Activated CD8-positive, alpha-beta T cell treated with anti-CD3 and anti-CD28 coated beads for 36 hours (primary cell): ENCODE data around the gene LRP1B. TPM values are rescaled to one million over a fixed set of nuclear protein-coding genes. Genes with fewer than 3 reads are reported as not detected.

ENCODE experiments used
- ATAC-seq: fragments of 200-7000 bp; cut with Tn5 transposase; one replicate; pipeline ENCODE4 v1.10.0; 2021; ENCODE audit warnings: mild to moderate bottlenecking, moderate library complexity
- CTCF ChIA-PET: fragments of 350-600 bp; sonication (Branson Sonifier 250); formaldehyde crosslinking; loops from one replicate; lab custom pipeline; 2021; ENCODE audit warnings: antibody characterized with exemption; lab: Charles Lee
- POLR2A ChIA-PET: fragments of 350-600 bp; sonication (Branson Sonifier 250); formaldehyde crosslinking; loops from one replicate; lab custom pipeline; 2021; ENCODE audit warnings: antibody characterized with exemption; lab: Charles Lee
- DNase-seq: peaks from one replicate; pipeline ENCODE4 v3.0.0-alpha.2; 2020
- H3K27ac Mint-ChIP-seq: one replicate; pipeline ENCODE4 v1.8.0; 2021; ENCODE audit warnings: mild to moderate bottlenecking, mixed read lengths
- H3K27me3 Mint-ChIP-seq: one replicate; pipeline ENCODE4 v1.8.0; 2021; ENCODE audit warnings: mixed read lengths
- H3K36me3 Mint-ChIP-seq: one replicate; pipeline ENCODE4 v1.8.0; 2021; ENCODE audit warnings: low read depth, mixed read lengths
- H3K4me1 Mint-ChIP-seq: one replicate; pipeline ENCODE4 v1.8.0; 2021; ENCODE audit warnings: low read depth, mixed read lengths
- H3K4me3 Mint-ChIP-seq: one replicate; pipeline ENCODE4 v1.8.0; 2021; ENCODE audit warnings: mild to moderate bottlenecking, moderate library complexity, mixed read lengths
- H3K9me3 Mint-ChIP-seq: one replicate; pipeline ENCODE4 v1.8.0; 2021; ENCODE audit warnings: mixed read lengths
- intact Hi-C: fragments of 100-400 bp; cut with micrococcal nuclease; formaldehyde crosslinking; loops from one replicate; pipeline ENCODE4 v1.10.0; 2022
- total RNA-seq, 2 experiments: library from RNA; stranded (reverse); gene quantifications; one replicate each; pipeline ENCODE4 v1.2.3, GENCODE V29; 2021
- TF ChIP-seq, protein P1 (sequence below): fragments of 200-600 bp; IDR thresholded peaks from one replicate; pipeline ENCODE4 v1.8.0; 2022; ENCODE audit warnings: antibody characterized with exemption, mild to moderate bottlenecking

LRP1B gene
- total RNA-seq, 2 experiments from 2014 or later, result not detected

GRCh38 chr2:141699573-141699972, 431.2 kb downstream of the LRP1B start:
- Mint-ChIP-seq H3K9me3 (peaks cover 4% of the 10 kb centered on the region), H3K4me1 (no peaks in the 10 kb centered on the region), H3K36me3 (no peaks in the 10 kb centered on the region), H3K27ac (no peak overlapping the region), H3K27me3 (no peaks in the 10 kb centered on the region), H3K4me3 (no peak overlapping the region)
- intact Hi-C loops, result no loop called here
- ATAC-seq (no peak), DNase-seq (no peak)
- TF ChIP-seq, protein P1, sequence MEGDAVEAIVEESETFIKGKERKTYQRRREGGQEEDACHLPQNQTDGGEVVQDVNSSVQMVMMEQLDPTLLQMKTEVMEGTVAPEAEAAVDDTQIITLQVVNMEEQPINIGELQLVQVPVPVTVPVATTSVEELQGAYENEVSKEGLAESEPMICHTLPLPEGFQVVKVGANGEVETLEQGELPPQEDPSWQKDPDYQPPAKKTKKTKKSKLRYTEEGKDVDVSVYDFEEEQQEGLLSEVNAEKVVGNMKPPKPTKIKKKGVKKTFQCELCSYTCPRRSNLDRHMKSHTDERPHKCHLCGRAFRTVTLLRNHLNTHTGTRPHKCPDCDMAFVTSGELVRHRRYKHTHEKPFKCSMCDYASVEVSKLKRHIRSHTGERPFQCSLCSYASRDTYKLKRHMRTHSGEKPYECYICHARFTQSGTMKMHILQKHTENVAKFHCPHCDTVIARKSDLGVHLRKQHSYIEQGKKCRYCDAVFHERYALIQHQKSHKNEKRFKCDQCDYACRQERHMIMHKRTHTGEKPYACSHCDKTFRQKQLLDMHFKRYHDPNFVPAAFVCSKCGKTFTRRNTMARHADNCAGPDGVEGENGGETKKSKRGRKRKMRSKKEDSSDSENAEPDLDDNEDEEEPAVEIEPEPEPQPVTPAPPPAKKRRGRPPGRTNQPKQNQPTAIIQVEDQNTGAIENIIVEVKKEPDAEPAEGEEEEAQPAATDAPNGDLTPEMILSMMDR, result no peak
- CTCF ChIA-PET, result no interaction called here
- POLR2A ChIA-PET, result no interaction called here

DNA sequence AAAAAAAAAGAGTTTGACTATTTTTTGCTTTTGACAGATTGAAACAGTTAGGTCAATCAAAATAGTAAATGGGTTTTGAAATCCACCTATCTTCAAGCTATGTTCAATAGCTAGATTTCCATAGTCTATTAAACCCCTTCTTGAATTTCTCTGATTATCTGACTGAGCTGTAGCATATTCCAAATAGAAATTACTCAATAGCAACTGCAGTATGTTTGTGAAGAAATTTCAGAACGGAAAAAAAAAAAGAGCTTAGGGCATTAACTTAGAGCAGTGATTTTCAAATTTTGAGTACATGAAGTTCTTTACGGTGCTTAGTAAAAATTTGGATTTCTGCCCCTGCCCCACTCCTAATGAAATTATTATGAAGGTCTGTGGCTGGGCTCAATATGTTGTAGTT, 432.3 kb downstream of the LRP1B start:
- TF ChIP-seq, protein P1, result no peak
- Mint-ChIP-seq H3K36me3 (no peaks in the 10 kb centered on the region), H3K4me1 (no peaks in the 10 kb centered on the region), H3K27me3 (no peaks in the 10 kb centered on the region), H3K9me3 (peaks cover 4% of the 10 kb centered on the region), H3K27ac (no peak overlapping the region), H3K4me3 (no peak overlapping the region)
- no peak for ATAC-seq
- POLR2A ChIA-PET, result no interaction called here
- CTCF ChIA-PET, result no interaction called here
- intact Hi-C loops, result no loop called here
- DNase-seq, result no peak

DNA sequence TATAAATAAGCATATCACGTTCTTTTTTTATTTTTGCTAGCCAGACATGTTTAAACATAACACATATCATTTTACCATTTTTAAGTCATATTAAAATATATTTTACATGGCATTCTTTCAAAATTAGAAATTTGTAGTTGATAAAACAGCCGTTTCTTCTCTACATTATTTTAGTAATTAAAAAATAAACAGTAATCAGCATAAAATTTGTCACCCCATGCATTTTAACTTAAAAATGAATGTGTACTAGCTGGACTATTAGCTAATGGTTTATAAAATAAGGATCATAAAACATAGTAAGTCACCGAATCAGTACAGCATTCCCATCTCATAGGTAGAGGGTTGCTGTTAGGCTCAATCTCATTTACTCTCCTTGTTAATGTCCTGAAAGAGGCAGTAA, 433.8 kb downstream of the LRP1B start:
- Mint-ChIP-seq H3K4me1 (no peaks in the 10 kb centered on the region), H3K27ac (no peak overlapping the region), H3K4me3 (no peak overlapping the region), H3K36me3 (no peaks in the 10 kb centered on the region), H3K27me3 (no peaks in the 10 kb centered on the region), H3K9me3 (peaks cover 6% of the 10 kb centered on the region)
- intact Hi-C loops, result no loop called here
- CTCF ChIA-PET, result interaction anchor here (0.8 kb wide), 1 partner anchor 30 kb away, joined by 3 read pairs; no protein-coding TSS in a partner anchor
- POLR2A ChIA-PET, result no interaction called here
- ATAC-seq (no peak), DNase-seq (no peak)
- TF ChIP-seq, protein P1, result no peak

- intact Hi-C loops, result no loop called here
- Mint-ChIP-seq H3K27ac (no peak overlapping the region), H3K4me3 (no peak overlapping the region), H3K4me1 (no peaks in the 10 kb centered on the region), H3K36me3 (no peaks in the 10 kb centered on the region), H3K27me3 (no peaks in the 10 kb centered on the region), H3K9me3 (peaks cover 5% of the 10 kb centered on the region)
- ATAC-seq (no peak), DNase-seq (no peak)
- ChIA-PET CTCF (no interaction called here), POLR2A (no interaction called here)
- TF ChIP-seq, protein P1, result no peak
Observed at GRCh38 chr2:141694180-141694579, 436.6 kb downstream of the LRP1B start.

- DNase-seq (no peak), ATAC-seq (no peak)
- Mint-ChIP-seq H3K36me3 (no peaks in the 10 kb centered on the region), H3K4me1 (no peaks in the 10 kb centered on the region), H3K27ac (no peak overlapping the region), H3K27me3 (no peaks in the 10 kb centered on the region), H3K4me3 (no peak overlapping the region), H3K9me3 (peaks cover 8% of the 10 kb centered on the region)
- CTCF ChIA-PET, result no interaction called here
- POLR2A ChIA-PET, result no interaction called here
- TF ChIP-seq, protein P1, result no peak
- intact Hi-C loops, result no loop called here
Observed at GRCh38 chr2:141692829-141693228, 438.0 kb downstream of the LRP1B start.
